ENCODE data around the gene KCNJ4. TPM values are rescaled to one million over a fixed set of nuclear protein-coding genes. Genes with fewer than 3 reads are reported as not detected.
"Not testable (repeated sequence)": the region's sequence is repeated elsewhere in the genome, so short reads cannot be mapped to it uniquely, and the experiment has no call there.

Gene KCNJ4
- total RNA-seq, 1 experiment from 2014 or later: not detected

DNA sequence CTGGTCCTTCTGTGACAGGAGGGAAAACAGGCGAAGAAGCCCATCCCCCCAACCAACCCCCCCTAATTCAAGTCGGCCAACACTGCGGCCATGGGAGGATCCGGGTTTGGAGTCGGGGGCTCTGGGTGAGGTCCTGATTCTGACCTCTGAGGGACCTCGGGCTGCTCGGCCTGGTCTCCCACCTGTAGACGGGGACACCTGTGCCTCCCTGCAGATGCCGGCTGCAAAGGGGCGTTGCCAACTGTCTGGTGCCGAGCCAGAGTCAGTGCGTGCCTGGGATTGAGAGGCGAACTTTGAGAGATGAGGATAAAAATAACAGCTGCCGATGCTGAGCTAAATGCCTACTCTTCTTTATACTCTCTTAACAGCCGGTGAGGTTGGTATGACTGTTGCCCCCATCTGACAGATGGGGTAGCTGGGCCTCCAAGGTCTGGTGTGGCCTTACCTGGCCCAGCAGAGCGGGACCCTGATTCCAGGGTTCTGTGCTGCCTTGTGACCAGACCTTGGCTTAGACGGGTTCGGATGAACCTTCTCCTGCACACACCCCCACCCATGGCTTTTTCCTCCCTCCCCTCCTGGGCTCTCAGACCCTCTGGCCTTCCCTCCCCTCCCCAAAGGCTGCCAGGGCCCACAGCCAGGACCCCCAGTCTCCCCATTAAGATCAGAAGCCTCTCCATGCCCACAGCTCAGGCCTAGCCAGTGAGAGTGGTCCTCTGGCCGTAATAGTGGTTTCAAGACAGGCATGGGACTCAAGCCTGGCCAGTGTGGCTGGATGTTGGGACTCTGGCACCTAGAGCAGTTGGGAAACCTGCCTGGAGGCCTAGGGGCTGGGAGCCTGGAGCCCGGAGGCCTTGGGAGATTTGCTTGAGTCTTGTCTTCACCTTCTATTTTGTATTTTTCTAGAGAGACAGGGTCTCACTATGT, 41.7 kb downstream of the KCNJ4 start:
- Histone ChIP-seq H3K27me3 (no peaks in the 10 kb centered on the region), H3K36me3 (no peaks in the 10 kb centered on the region), H3K4me3 (no peak overlapping the region), H3K9me3 (no peaks in the 10 kb centered on the region)
- no peak for DNase-seq

DNA sequence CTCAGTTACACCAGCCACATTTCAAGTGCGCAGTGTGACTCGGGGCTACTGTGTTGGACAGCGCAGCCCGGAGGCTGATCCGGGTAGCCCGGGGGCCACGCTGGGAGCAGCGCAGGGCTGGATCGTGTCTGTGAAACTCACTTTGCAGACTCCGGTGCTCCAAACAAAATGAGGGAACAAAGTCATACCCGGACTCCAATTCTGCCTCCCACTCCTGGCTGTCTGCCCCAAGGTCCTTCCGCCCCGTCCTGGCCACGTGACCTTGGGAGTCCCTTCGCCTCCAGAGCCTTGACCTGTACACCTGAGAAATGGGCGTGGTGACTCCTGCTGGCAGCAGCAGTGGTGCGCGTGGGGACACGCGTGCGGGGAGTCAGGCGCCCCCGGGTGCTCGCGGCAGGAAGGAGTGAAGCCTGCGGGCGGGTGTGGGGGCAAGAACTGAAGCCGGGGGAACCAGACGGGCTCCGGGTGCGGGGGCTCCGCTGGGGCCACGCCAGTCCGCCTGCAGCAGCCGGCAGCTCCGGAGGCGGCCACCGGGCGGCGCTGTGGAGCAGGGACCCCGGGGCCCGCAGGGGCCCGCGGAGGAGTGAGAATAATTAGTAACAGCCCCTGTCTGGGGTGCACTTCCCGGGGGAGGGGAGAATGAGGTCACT, 42.4 kb downstream of the KCNJ4 start:
- DNase-seq: no peak
- Histone ChIP-seq H3K27me3 (no peaks in the 10 kb centered on the region), H3K9me3 (no peaks in the 10 kb centered on the region), H3K4me3 (no peak overlapping the region), H3K36me3 (no peaks in the 10 kb centered on the region)

DNA sequence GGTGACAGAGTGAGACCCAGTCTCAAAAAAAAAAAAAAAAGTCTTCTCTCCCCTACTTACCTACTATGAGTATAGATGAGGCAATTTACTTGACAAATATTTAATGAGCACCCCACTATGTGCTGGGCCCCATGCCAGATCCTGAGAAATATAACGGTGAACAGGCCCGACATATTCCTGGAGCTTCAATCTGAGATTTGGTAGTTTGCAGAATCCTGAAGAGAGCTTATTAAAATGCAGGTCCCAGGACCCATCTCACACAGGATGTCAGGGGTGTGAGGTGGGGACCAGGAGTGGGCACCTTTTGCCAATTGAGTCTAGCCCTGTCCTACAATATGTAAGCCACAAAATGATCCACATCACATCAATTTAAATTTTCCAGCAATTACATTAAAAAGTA, 44.0 kb downstream of the KCNJ4 start:
- no peak for DNase-seq

DNA sequence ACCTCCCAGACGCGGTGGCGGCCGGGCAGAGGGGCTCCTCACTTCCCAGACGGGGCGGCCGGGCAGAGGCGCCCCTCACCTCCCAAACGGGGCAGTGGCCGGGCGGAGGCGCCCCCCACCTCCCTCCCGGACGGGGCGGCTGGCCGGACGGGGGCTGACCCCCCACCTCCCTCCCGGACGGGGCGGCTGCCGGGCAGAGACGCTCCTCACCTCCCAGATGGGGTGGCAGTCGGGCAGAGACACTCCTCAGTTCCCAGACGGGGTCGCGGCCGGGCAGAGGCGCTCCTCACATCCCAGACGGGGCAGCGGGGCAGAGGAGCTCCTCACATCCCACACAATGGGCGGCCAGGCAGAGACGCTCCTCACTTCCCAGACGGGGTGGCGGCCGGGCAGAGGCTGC, 45.1 kb downstream of the KCNJ4 start:
- DNase-seq, H3K4me3 ChIP-seq, H3K27me3 ChIP-seq, H3K9me3 ChIP-seq, H3K36me3 ChIP-seq: not testable (repeated sequence)

More for the DNA sequence above, 44.0 kb downstream of the KCNJ4 start:
- Histone ChIP-seq H3K27me3 (no peaks in the 10 kb centered on the region), H3K36me3 (no peaks in the 10 kb centered on the region), H3K9me3 (no peaks in the 10 kb centered on the region), H3K4me3 (no peak overlapping the region)

DNA sequence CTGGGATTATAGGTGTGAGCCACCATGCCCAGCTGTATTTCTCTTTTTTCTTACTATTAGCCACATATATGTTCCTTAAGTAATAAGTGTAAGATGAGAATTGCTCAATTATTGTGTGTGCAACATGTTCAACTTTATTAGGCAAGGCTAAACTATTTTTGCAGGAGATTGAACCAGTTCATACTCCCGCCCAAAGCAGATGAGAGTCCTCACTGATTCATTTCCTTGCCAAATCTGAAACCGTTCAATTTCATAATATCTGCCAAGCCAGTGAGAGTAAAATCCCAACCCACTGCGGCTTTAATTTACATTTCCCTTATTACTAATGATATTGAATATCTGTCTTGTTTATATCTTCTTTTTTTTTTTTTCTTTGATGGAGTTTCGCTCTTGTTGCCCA, 48.4 kb downstream of the KCNJ4 start:
- Histone ChIP-seq H3K27me3 (no peaks in the 10 kb centered on the region), H3K4me3 (no peak overlapping the region), H3K9me3 (no peaks in the 10 kb centered on the region), H3K36me3 (no peaks in the 10 kb centered on the region)
- no peak for DNase-seq

DNA sequence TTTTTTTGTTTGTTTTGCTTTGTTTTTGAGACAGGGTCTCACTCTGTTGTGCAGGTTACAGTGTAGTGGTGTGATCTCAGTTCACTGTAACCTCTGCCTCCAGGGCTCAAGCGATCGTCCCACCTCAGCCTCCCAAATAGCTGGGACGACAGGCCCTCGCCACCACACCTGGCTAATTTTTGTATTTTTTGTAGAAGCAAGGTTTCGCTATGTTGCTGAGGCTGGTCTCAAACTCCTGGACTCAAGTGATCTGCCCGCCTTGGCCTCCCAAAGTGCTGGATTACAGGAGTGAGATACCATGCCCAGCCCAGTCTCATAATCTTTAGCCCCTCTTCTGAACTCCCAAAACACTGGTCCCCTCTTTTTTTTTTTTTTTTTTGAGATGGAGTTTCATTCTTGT, 50.6 kb downstream of the KCNJ4 start:
- no peak for DNase-seq
- H3K27me3 ChIP-seq: no peaks in the 10 kb centered on the region
- no peaks in the 10 kb centered on the region for H3K9me3 ChIP-seq
- H3K4me3 ChIP-seq: no peak overlapping the region
- no peaks in the 10 kb centered on the region for H3K36me3 ChIP-seq

DNA sequence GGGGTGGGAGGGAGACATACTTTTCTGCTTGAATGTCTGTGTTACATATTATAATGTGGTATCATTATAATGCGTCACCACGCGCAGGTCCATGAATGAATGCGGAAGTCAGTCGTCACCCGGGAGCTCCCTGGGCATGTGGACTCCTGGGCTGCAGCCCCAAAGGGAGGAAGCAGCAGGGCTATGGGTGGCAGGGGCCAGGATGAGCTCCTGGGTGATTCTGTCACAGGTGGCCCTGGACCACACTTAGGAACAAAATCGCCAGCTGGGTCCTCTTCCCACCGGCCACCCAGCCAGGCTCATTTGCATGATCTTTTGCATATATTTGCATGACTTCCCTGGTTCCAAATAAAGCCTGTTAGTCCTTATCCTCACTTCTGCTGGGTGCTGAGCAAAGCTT, 51.2 kb downstream of the KCNJ4 start:
- DNase-seq: no peak
- no peaks in the 10 kb centered on the region for H3K9me3 ChIP-seq
- H3K4me3 ChIP-seq: no peak overlapping the region
- no peaks in the 10 kb centered on the region for H3K27me3 ChIP-seq
- H3K36me3 ChIP-seq: no peaks in the 10 kb centered on the region

DNA sequence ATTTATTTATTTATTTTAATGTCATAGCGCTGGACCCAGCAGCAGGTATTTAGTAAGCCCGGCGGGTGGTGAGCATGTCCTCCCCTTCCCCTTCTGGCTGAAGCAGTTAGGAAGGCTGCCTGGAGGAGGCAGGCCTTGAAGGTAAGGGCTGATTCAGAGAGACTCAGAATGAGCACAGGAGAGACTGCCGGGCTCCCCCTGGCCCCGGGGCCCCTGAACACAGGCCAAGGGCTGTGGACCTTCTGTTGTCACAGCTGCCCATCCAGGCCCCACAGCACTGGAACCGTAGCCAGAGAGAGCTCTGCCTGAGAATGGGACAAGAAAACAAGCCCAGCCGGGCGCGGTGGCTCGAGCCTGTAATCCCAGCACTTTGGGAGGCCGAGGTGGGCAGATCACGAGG, 52.8 kb downstream of the KCNJ4 start:
- no peaks in the 10 kb centered on the region for H3K9me3 ChIP-seq
- no peak for DNase-seq
- no peaks in the 10 kb centered on the region for H3K27me3 ChIP-seq

DNA sequence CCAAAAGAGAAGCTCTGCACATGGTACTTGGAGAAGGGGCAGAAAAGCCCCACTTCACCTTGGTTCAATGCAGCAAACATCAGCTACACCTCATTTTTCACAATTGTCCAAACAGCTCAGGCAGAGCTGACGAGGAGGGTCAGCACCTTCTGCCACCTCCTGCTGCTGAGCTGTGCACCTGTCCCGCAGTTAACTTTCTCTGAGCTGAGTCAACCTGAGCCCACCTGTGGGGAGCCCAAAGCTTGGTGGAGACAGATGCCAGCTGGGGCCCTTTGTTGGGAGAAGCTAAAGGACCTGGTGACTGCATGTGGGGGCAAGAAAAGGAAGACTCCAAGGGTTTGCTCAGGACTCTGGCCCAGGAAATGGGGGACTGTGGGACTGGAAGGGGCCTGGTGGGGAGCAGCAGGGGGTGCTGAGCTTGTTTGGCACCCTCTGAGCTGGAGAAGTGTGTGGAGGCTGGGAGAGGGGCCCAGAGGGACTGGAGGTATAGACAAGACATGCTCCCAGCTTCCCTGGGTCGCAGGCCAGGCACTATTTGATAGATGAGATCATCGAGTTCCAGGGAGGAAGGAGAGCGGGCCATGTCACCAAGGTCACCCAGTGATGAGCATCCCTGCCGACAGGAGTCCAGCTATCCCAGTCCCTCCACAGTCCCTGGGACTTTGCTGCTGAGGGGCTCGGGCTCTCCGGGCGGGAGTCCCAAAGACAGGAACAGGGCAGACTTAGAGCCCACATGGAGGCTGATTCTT, 53.5 kb downstream of the KCNJ4 start:
- Histone ChIP-seq H3K36me3 (no peaks in the 10 kb centered on the region), H3K9me3 (no peaks in the 10 kb centered on the region), H3K4me3 (no peak overlapping the region), H3K27me3 (no peaks in the 10 kb centered on the region)
- DNase-seq: no peak

More for the DNA sequence above, 52.8 kb downstream of the KCNJ4 start:
- no peaks in the 10 kb centered on the region for H3K36me3 ChIP-seq
- H3K4me3 ChIP-seq: no peak overlapping the region

DNA sequence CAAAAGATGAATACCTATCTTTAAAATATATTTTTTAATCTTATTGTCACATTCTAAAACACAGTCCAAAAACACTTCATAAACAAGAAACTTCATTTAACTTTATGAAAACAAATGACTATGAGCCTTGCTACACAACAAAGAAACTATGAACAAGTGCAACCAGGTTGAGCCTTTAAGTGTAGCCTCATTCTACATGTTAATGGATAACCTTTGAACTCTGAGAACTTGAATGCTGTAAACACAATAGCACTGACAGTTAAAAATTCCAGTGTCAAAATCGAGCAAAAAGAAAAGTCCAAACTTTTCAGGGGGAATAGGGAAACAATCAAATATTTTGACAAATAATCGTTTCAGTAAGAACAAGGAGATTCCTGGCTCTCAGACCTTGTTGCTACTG, 54.7 kb downstream of the KCNJ4 start:
- H3K27me3 ChIP-seq, H3K36me3 ChIP-seq, DNase-seq, H3K4me3 ChIP-seq, H3K9me3 ChIP-seq: not testable (repeated sequence)

DNA sequence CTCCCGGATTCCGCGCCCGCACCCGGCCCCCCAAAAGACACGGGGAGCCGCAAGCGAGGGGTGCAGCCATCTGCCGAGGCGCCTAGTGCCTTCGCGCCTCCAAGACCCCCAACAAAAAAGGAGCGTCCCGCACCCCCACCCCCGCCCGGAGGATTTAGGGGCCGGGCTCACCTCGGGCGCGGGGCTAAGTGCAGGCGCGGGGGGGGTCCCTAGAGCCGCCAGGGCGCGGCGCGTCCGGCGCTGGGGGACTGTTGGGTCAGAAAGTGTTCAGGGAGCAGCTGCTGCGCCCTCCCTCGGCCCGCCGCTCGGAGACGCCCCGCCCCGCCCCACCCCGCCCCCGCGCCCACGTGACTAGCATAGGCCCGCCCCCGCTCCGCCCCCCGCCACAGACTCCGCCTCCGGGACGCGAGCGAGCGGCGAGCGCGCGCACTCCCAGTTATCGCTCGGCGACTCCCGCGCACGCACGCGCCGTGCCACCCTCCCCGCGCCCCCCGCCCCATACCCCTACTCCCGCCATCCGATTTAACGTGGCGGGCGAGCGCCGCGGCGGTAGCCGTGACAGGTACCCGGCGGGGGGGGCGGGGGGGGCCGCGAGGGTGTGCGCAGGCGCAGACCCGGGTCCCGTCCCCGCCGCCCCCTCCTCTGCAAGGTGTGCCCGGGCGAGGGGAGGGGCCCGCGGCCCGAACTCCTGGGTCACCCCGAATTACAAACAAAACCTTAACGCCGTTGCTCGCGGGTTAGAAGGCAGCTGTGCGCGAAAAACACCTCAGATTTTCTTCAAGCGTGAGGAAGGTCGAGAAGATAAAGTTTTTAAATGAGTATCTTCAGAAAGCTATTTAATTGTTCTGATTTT, 56.2 kb downstream of the KCNJ4 start:
- Histone ChIP-seq H3K36me3 (no peaks in the 10 kb centered on the region), H3K4me3 (peak overlapping the region; percentile 83), H3K27me3 (no peaks in the 10 kb centered on the region), H3K9me3 (no peaks in the 10 kb centered on the region)
- DNase-seq: peak; percentile 71

DNA sequence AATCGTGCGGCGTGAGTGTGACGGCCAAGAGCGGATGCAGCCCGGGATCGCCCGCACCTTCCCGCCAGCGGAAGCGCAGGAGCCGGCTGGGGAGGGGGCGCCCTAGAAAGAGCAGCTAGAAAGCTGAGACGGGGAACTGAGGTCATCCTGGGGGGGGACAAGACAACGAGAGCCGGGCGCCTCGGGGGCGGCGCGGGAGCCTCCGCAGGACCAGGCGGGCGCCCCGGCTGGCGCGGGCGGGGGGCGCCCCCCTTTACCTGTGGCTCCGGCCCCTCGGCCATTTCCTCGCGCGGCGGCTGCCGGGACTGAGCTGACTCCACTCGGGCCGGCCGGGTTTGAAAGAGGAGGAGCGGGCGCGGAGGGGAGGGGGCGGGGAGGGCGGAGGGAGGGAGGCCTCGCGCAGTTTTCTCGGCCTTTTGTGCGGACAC, 56.8 kb downstream of the KCNJ4 start:
- H3K36me3 ChIP-seq: not testable (repeated sequence)

DNA sequence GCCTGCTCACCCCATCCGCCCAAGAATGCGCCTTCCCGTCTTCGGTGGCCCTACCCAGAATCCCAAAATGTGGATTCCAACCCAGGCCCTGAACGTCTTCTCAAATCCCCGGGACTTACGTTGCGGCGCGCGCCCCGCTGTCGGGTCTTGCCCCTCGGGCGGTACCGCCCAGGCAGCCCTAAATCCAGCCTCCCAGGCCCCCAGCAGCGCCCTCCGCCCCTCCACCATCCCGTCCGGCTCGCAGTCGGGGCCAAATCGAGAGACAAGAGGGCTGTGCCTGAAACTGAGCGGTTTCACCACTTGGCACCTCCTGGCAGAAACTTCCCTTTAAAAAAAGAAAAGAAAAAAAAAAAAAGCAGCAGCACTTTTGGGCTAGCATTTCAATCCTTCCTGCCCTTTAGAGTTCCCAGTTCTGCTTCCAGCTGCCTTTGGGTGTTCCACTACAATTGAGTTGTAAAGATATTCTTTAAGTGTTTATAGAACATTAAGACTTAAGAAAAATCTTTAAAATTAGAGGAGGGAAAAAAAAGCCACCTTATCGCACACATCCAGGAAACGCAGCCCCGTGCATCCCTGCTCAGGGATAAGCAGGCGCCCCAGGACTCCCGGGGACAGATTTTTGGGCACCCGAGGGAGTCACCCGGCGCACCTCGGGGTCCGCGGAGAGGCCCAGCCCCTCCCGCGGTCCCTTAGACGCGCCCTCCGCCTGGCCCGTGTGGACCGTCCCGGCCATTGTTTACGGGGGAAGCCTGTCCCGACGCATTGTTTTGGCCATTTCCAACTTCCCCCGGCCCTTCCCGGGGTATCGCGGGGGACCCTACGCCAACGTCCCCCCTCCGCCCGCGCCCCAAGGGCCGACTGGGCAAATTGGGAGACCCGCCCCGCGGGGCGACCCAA, 57.6 kb downstream of the KCNJ4 start:
- no peaks in the 10 kb centered on the region for H3K36me3 ChIP-seq
- DNase-seq: peak; percentile 28

More for the DNA sequence above, 56.8 kb downstream of the KCNJ4 start:
- H3K4me3 ChIP-seq: peak overlapping the region; percentile 83
- DNase-seq: peak; percentile 53
- H3K9me3 ChIP-seq, H3K27me3 ChIP-seq: not testable (repeated sequence)

DNA sequence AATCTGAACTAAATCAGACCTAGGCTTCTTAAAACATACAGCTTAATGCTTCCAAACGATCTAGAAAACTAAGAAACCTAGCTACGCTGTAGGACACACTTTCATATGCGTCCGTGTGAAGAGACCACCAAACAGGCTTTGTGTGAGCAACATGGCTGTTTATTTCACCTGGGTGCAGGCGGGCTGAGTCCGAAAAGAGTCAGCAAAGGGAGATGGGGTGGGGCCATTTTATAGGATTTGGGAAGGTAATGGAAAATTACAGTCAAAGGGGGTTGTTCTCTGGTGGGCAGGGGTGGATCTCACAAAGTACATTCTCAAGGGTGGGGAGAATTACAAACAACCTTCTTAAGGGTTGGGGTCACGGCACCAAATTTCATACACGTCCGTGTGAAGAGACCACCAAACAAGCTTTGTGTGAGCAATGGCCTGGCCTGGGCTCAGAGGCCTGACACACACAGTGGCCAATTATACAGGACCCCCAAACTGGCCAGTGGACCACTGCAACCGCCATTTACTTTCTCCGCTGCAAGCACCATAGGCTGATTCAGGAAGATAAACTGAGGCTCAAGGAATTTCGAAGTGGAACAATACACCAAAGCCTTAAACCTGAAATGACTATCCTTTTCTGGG, 58.4 kb downstream of the KCNJ4 start:
- H3K4me3 ChIP-seq, DNase-seq: not testable (repeated sequence)

More for the DNA sequence above, 57.6 kb downstream of the KCNJ4 start:
- H3K9me3 ChIP-seq: no peaks in the 10 kb centered on the region
- no peaks in the 10 kb centered on the region for H3K27me3 ChIP-seq
- peak overlapping the region; percentile 83 for H3K4me3 ChIP-seq

DNA sequence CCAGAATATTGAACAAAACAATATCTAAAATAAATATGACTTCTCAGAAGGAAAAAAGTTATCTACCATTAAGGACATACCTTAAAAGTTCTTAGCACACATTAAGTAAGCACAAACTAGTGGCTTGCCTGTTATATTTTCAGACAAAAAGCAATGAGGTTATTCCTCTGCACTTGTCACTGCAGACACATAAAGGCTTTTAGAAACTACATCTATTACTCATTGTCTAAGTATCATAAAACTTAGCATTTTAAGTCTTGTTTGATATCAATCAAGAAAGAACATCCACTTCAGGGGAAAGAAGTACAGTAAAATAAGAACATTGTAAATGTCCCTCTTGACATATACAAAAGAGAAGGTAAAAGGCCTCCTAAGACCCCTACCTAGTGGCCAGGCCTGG, 59.1 kb downstream of the KCNJ4 start:
- H3K27me3 ChIP-seq, H3K9me3 ChIP-seq, H3K4me3 ChIP-seq, H3K36me3 ChIP-seq, DNase-seq: not testable (repeated sequence)

More for the DNA sequence above, 58.4 kb downstream of the KCNJ4 start:
- not testable (repeated sequence) for H3K9me3 ChIP-seq, H3K27me3 ChIP-seq, H3K36me3 ChIP-seq
